ENCODE data around the gene HTATIP2.

HTATIP2 gene

GRCh38 chr11:20397281-20397680 lies 33.8 kb downstream of the HTATIP2 start:
- Mint-ChIP-seq H3K27ac (no peak overlapping the region), H3K27me3 (no peaks in the 10 kb centered on the region), H3K4me1 (peaks cover 15% of the 10 kb centered on the region), H3K4me3 (no peak overlapping the region), H3K9me3 (no peaks in the 10 kb centered on the region)
- peak; percentile 86 for ATAC-seq
- no peak for DNase-seq

- H3K27ac Mint-ChIP-seq, result no peak overlapping the region
- no peaks in the 10 kb centered on the region for H3K9me3 Mint-ChIP-seq
- ATAC-seq, result no peak
- no peak for DNase-seq
- no peaks in the 10 kb centered on the region for H3K27me3 Mint-ChIP-seq
- H3K4me3 Mint-ChIP-seq, result no peak overlapping the region
- peaks cover 15% of the 10 kb centered on the region for H3K4me1 Mint-ChIP-seq
Measured at GRCh38 chr11:20399498-20399897, 36.0 kb downstream of the HTATIP2 start.

GRCh38 chr11:20403059-20403458 lies 39.5 kb downstream of the HTATIP2 start:
- Mint-ChIP-seq H3K27me3 (no peaks in the 10 kb centered on the region), H3K4me3 (no peak overlapping the region), H3K9me3 (no peaks in the 10 kb centered on the region)

GRCh38 chr11:20406484-20406883 lies 43.0 kb downstream of the HTATIP2 start:
- no peaks in the 10 kb centered on the region for H3K4me1 Mint-ChIP-seq
- ATAC-seq, result no peak

More at GRCh38 chr11:20403059-20403458, 39.5 kb downstream of the HTATIP2 start:
- ATAC-seq (no peak), DNase-seq (no peak)
- Mint-ChIP-seq H3K27ac (no peak overlapping the region), H3K4me1 (peaks cover 10% of the 10 kb centered on the region)

GRCh38 chr11:20407344-20407743 lies 43.8 kb downstream of the HTATIP2 start:
- Mint-ChIP-seq H3K4me3 (no peak overlapping the region), H3K27me3 (no peaks in the 10 kb centered on the region)

More at GRCh38 chr11:20406484-20406883, 43.0 kb downstream of the HTATIP2 start:
- Mint-ChIP-seq H3K9me3 (no peaks in the 10 kb centered on the region), H3K4me3 (no peak overlapping the region), H3K27ac (no peak overlapping the region), H3K27me3 (no peaks in the 10 kb centered on the region)
- DNase-seq, result no peak

GRCh38 chr11:20415432-20415831 lies 51.9 kb downstream of the HTATIP2 start:
- H3K27me3 Mint-ChIP-seq, result no peaks in the 10 kb centered on the region
- ATAC-seq (no peak), DNase-seq (no peak)
- H3K4me3 Mint-ChIP-seq, result no peak overlapping the region
- no peaks in the 10 kb centered on the region for H3K9me3 Mint-ChIP-seq
- peaks cover 7% of the 10 kb centered on the region for H3K4me1 Mint-ChIP-seq
- no peak overlapping the region for H3K27ac Mint-ChIP-seq

More at GRCh38 chr11:20407344-20407743, 43.8 kb downstream of the HTATIP2 start:
- no peaks in the 10 kb centered on the region for H3K4me1 Mint-ChIP-seq
- DNase-seq, result no peak
- ATAC-seq, result no peak
- no peak overlapping the region for H3K27ac Mint-ChIP-seq
- no peaks in the 10 kb centered on the region for H3K9me3 Mint-ChIP-seq

GRCh38 chr11:20417771-20418170 lies 54.3 kb downstream of the HTATIP2 start:
- DNase-seq (no peak), ATAC-seq (no peak)
- H3K27ac Mint-ChIP-seq, result no peak overlapping the region
- no peaks in the 10 kb centered on the region for H3K27me3 Mint-ChIP-seq
- no peak overlapping the region for H3K4me3 Mint-ChIP-seq
- peaks cover 16% of the 10 kb centered on the region for H3K4me1 Mint-ChIP-seq
- no peaks in the 10 kb centered on the region for H3K9me3 Mint-ChIP-seq

GRCh38 chr11:20421946-20422345 lies 58.4 kb downstream of the HTATIP2 start:
- no peaks in the 10 kb centered on the region for H3K27me3 Mint-ChIP-seq
- H3K4me3 Mint-ChIP-seq, result no peak overlapping the region
- H3K27ac Mint-ChIP-seq, result peak overlapping the region in 1 of 2 donors; percentile 69
- H3K4me1 Mint-ChIP-seq, result peaks cover 9% of the 10 kb centered on the region
- H3K9me3 Mint-ChIP-seq, result no peaks in the 10 kb centered on the region
- ATAC-seq (no peak), DNase-seq (no peak)

- Mint-ChIP-seq H3K27me3 (no peaks in the 10 kb centered on the region), H3K27ac (no peak overlapping the region), H3K4me1 (peaks cover 8% of the 10 kb centered on the region), H3K9me3 (no peaks in the 10 kb centered on the region), H3K4me3 (no peak overlapping the region)
- no peak for DNase-seq
- no peak for ATAC-seq
Measured at GRCh38 chr11:20429216-20429615, 65.7 kb downstream of the HTATIP2 start.
